Stimulated activated CD4-positive, alpha-beta T cell treated with anti-CD3 and anti-CD28 coated beads, TNF-alpha, amount 100 ng/mL, for 1 hour (primary cell): ENCODE measurements around the gene NDUFAF7.
A peak's percentile ranks its signal among the peaks of the same experiment; 100 is the strongest.
"Not testable (repeated sequence)": the region's sequence is repeated elsewhere in the genome, so short reads cannot be mapped to it uniquely, and the experiment has no call there.

ENCODE experiments used
- DNase-seq, 3 donors: peaks; one replicate each; pipeline ENCODE4 v3.0.0-alpha.2; 2020; ENCODE audit warnings: low read depth in 3 of 3, low spot score in 1 of 3

The NDUFAF7 gene, protein sequence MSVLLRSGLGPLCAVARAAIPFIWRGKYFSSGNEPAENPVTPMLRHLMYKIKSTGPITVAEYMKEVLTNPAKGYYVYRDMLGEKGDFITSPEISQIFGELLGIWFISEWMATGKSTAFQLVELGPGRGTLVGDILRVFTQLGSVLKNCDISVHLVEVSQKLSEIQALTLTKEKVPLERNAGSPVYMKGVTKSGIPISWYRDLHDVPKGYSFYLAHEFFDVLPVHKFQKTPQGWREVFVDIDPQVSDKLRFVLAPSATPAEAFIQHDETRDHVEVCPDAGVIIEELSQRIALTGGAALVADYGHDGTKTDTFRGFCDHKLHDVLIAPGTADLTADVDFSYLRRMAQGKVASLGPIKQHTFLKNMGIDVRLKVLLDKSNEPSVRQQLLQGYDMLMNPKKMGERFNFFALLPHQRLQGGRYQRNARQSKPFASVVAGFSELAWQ

DNA sequence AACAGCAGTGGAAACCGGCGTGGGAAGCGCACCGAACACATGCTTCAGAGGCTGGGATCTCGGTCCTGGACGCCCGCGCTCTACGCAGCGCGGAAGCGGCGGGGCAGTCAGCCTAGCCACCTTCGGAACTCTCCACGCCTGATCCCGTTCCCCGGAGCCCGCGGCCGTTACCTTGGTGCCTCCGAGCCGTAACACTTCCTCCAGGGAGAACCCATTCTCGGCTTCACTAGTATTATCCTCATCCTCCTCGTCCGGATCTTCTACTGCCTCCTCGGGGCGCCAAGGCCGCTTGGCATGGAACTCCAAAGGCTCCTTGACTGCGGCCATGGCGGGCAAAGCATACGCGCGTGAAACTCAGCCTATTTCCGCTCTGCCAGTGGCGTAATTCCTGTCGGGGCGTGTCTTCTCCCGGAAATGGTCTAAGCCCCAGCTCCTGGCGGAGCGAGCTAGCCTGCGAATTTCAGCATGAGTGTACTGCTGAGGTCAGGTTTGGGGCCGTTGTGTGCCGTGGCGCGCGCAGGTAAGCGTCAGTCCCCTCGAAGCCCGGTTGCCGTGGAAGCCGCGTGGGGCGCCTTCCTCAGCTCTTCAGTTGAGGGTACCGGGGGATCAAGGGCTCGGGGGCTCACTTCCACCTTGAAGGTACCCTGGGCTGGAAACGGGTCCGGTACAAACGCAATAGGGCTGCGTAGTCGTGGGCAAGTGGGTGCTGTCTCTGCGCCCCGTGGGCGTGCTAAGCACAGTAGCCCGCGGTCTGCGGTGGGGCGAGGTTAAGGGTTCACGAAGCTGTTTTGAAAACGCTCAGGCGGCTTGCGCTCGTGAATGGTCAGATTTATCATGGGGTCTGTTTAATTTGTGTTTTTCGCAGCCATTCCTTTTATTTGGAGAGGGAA is at the start of gene NDUFAF7, which contains the start of gene CEBPZ:
Gene NDUFAF7, plus strand, starts transcription at position 418 of the 890 bp plus-strand sequence. Its CDS starts 48 bp downstream, at position 466.
Gene CEBPZ, minus strand, starts transcription at position 356 of the 890 bp plus-strand sequence. Its CDS starts 29 bp downstream, at position 327.
- peak; percentile 61 to 70 (median 62) for DNase-seq

DNA sequence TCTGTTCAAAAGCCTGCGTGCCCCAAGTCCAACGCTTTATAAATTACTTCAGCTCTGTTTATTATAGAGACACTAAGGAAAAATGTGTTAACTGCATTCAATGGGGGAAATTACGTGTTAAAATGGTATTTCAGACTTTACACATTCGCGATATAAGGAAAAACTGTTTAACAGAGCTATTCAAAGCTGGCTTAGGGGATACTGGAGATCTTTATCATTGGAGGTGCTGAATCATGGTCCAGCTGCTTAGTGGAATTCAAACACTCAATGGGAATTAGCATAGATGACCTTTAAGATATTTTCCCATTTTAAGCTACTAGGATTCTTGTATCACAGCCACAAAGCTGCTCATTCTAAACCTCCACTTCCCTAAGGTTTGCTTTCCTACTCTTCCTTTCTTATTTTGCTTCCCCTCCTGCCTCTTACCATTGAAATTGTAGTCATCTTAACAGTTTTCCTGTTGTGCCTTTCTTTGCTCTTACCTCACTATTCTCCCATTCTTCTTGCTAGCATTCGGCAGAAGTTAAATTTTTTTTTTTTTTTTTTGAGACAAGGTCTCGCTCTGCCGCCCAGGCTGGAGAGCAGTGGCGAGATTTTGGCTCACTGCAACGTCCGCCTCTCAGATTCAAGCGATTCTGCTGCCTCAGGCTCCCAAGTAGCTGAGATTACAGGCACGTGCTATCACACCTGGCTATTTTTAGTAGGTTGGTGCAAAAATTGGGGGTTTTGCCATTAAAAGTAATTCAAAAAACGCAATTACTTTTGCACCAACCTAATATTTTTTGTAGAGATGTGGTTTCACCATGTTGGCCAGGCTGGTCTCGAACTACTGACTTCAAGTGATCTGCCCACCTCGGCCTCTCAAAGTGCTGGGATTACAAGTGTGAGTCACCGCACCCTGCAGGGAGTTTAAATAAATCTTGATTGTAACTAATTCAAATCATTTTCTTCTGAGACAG is 49.5 kb upstream of the NDUFAF7 start:
- DNase-seq = no peak

GRCh38 chr2:37188570-37188969 is 42.9 kb upstream of the NDUFAF7 start, which contains the start of gene SULT6B1:
Gene SULT6B1 (minus strand): TSS chr2:37188670. CDS start chr2:37188640, 30 bp downstream.
- no peak for DNase-seq

DNA sequence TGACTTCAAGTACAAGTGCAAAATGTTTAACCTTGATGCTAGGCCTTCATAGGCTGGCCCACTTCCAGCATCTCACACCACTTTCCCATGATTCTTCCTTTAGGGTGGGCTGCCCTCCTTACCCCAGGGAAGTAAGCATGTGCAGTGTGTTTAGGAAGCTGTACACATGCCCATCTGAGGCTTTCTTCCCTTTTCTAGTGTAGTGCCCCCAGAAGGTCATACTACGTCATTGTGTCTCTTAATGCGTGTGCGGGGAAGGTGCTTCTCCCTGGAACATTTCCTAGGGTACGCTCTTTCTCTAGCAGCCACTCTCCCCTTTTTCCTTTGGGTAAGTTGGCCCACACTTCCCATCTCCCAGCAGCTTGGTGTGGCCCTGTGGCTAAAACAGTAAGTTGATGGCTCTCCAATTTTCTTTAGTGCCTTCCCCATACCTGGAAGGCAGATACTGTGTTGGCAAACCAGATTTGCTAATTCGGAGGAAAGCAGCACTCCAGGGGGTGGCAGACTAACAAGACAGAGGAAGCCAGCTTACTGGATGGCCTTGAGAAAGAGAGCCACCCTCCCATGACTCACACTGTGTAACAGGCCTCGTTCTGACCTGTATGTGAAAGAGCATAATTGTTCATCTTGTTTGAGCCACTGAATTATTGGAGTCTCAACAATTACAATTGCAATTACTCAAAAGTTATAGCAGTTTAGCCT is 41.9 kb upstream of the NDUFAF7 start:
- no peak for DNase-seq

- DNase-seq = no peak
These were observed 41.2 kb upstream of the NDUFAF7 start for GRCh38 chr2:37190290-37190689.

- no peak for DNase-seq
These were observed 40.2 kb upstream of the NDUFAF7 start for GRCh38 chr2:37191253-37191652.

GRCh38 chr2:37191747-37192146 is 39.7 kb upstream of the NDUFAF7 start:
- DNase-seq = no peak

- DNase-seq = no peak
These were observed 38.9 kb upstream of the NDUFAF7 start for GRCh38 chr2:37192551-37192950.

- not testable (repeated sequence) for DNase-seq
These were observed 35.6 kb upstream of the NDUFAF7 start for GRCh38 chr2:37195862-37196319.

DNA sequence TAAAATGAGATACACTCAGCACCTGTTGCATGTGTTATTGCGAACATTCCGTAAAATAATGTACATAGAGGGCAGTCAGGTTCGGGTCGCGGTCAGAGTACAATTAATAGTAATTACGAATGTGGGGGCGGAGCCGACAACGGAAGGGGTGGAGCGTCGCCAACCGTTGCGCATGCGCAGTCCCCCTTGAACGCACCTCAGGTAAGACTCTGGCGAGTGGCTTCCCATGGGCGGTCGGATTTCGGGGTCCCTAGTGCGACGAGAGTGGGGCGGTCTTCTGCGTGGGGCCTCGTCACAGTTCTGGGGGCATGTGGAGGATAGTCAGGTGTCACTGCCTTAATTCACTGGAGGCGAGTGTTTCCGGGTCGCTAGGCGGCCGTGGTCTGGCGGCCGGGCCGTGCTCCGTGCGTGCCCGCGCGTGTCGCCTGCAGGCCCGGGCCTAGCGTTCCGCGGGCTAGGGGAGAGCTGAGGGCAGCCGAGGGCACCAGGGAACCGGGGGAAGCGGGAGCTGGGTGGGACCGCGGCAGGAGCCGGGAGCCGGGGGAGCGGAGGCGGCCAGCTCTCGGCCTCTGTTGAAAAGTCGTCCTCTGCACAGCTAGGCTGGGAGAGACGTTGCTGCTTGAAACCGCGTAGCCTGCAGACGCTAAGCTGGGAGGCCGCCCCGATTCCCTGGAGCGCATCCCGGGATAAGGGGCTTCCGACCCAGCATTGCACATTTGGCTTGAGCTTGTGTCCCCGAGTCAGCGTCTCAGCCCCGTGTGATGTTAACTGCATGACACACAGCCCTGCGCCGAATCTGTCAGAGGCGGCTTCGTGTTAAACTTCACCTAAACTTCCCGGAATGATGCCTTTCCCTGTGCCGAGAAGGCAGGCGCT is 34.9 kb upstream of the NDUFAF7 start, which contains the start of gene CEBPZOS:
Gene CEBPZOS, plus strand, starts transcription at position 177 of the 876 bp plus-strand sequence. CDS start 3,209 bp downstream, outside the sequence.
- peak; percentile 78 to 89 (median 84) for DNase-seq

- no peak for DNase-seq
These were observed 32.8 kb upstream of the NDUFAF7 start for GRCh38 chr2:37198681-37199065.

- no peak for DNase-seq
These were observed 30.2 kb upstream of the NDUFAF7 start for GRCh38 chr2:37201208-37201607.

DNA sequence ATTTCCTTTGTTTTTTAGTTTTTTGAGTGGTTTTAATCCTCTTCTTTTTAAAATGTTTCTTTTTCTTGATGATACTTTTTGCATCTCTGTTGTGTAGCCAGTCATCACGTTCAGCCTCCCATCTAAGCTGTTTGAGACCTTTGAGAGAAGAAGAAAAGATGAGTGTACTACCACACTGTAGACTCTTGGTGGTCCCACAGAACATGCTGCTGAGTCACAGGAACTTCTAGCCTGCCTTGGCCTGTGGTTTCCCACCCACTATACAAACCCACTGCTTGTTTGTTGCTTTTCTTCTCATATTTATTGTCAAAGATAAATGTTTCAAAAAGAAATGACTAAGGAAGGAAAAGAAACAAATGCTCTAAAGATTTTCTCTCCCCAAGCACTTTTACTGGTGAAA is 29.7 kb upstream of the NDUFAF7 start:
- no peak for DNase-seq

DNA sequence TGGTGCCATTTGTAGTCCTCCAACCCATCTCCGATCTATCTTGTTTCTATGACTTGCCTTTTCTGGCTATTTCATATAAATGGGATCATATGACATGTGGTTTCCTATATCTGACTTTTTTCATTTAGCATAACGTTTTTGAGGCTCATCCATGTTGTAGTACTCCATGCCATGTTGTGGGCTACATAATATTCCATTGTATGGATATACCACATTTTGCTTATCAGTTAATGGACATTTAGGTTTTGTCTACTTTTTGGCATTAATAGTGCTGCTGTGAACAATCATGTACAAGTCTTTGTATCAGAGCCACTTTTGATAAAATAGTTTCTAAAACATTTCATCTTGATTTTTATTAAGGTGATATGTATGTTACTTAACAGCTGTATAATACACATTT is 27.8 kb upstream of the NDUFAF7 start:
- DNase-seq = no peak

- DNase-seq = not testable (repeated sequence)
These were observed 26.3 kb upstream of the NDUFAF7 start for GRCh38 chr2:37205071-37205661.

GRCh38 chr2:37205689-37206341 is 25.6 kb upstream of the NDUFAF7 start:
- no peak for DNase-seq

DNA sequence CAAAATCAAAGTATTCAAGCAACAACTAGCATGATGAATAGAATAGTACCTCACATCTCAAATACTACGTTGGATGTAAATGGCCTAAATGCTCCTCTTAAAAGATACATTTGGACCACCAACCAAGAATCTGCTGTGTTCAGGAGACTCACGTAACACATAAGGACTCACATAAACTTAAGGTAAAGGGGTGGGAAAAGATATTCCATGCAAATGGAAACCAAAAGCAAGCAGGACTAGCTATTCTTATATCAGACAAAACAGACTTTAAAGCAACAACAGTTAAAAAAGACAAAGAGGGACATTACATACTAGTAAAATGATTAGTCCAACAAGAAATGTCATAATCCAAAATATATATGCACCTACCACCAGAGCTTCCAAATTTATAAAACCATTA is 24.7 kb upstream of the NDUFAF7 start:
- not testable (repeated sequence) for DNase-seq

DNA sequence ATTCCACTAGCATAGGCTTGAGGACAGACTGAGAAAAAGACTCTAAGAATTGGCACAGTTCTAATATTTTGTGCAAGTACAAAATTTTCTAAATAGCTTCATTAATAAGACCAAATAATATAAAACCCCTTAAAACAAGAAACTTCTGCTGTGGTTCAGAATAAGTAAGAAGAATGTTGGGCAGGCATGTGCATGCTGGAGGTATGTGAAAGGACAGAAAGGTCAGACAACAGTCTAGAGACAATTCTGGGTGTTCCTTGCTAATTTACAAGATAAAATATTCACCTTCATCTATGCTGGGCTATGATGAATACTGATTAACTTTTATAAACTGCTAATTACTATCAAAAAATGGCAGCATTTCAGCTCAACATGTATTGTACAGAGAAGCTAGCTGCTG is 20.2 kb upstream of the NDUFAF7 start:
- DNase-seq = no peak
